Measurements from ENCODE around the gene TEKTIP1. TPM values are rescaled to one million over a fixed set of nuclear protein-coding genes. Genes with fewer than 3 reads are reported as not detected.
"Not testable (repeated sequence)": the region's sequence is repeated elsewhere in the genome, so short reads cannot be mapped to it uniquely, and the experiment has no call there.

Gene TEKTIP1
- total RNA-seq, 1 donor from 2014 or later, result 0.51 TPM

DNA sequence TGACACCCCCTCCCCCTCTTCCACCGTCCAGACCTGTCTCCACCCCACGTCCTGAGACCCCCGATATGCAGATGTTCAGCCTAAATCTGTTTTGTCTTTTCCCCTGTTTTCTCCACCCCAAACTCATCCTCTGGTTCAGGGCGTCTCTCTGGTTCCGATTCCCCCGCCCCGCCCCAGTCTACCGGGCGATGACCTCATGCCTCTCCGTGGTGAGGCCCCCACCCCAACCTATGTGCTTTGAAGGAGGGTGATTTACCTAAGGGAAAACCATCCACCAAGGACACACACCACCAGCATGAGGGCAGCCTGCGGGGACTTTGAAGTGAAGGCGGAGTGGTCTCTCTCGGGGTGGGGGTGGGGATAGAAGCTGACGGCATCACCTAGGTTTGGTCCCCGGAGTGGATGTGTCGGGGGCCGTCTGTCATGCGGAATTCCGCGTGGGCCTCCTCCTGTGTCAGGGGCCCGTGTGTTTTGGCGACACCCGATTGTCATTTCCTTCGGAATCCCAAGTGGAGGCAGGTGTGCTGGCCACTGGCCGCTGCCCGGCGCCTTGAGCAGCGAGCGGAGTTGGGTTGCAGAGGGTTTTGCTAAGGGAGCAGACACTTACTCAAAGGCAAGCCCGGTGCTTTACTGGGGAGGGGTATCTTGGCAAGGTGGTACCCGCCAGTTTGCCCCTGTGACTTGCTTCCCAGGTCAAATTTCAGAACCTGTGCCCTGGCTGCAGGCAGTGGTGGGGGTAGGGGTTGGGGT lies 31.4 kb upstream of the TEKTIP1 start:
- no peak for DNase-seq (ENCODE audit: low spot score)

DNA sequence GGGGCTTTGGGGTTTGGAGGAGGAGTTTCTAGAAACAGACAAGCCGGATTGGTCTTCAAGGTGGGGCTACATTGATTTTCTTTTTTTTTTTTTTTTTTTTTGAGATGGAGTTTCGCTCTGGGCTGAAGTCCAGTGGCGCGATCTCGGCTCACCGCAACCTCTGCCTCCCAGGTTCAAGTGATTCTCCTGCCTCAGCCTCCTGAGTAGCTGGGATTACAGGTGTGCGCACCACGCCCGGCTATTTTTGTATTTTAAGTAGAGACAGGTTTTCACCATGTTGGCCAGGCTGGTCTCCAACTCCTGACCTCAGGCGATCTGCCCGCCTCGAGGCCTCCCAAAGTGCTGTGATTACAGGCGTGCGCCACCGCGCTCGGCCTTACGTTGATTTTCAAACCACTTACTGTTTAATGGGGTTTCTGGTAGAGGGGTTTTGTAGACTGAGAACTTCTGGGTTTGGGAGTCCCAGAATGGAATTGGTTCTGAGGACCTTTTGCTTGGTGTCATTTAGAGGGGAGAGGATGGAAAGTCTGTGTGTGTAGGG lies 30.8 kb upstream of the TEKTIP1 start:
- DNase-seq (ENCODE audit: low spot score), result not testable (repeated sequence)

- DNase-seq (ENCODE audit: low spot score), result no peak
Measured at GRCh38 chr19:3508771-3509535, 30.0 kb upstream of the TEKTIP1 start.

GRCh38 chr19:3509566-3509989 lies 29.4 kb upstream of the TEKTIP1 start:
- no peak for DNase-seq (ENCODE audit: low spot score)

- DNase-seq (ENCODE audit: low spot score), result no peak
Measured at GRCh38 chr19:3510727-3511126, 28.2 kb upstream of the TEKTIP1 start.

GRCh38 chr19:3511506-3512251 lies 27.3 kb upstream of the TEKTIP1 start:
- no peak for DNase-seq (ENCODE audit: low spot score)

GRCh38 chr19:3512562-3513228 lies 26.3 kb upstream of the TEKTIP1 start:
- DNase-seq (ENCODE audit: low spot score), result no peak

DNA sequence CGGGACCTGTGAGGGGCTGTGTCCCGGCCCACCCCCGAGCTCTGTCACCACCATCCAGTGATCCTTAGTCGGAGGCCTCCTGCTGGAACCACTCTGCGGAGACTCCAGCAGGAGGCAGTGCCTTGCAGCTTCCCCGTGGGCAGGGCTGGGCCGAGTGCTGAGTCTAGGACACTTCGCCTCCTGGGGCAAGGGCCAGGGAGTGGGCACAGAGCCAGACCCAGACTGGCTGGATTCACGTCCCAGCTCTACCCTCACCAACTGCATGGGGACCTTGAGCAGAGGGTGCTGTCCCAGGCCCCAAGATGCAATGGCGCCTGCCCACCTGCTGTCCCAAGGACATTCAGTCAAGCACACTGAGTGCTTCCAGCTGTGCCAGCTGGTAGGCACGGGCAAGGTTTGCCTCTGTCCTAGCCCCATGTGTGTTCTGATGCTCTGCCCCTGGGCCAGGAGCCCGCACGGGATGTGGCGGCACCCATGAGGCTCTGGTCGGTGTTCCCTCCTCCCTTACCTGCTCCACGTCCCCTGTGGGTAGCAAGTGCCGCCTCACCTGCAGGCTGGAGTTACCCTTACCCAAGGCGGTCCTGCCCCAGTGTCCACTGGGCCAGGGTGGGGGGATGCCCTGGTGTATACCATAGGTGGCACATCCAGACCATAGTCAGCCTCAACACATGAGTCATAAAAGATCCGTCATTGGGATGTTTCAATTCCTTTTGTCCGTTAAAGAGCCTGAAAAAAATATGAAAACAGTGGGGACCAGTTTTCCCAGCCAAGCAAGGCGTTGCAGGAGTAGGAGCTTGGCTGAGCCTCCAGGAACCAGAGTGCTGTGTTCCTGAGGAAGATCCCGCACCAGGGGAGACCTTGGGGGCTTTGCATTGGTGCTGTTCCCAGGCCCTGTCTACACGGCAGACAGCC lies 25.5 kb upstream of the TEKTIP1 start:
- DNase-seq (ENCODE audit: low spot score), result no peak

DNA sequence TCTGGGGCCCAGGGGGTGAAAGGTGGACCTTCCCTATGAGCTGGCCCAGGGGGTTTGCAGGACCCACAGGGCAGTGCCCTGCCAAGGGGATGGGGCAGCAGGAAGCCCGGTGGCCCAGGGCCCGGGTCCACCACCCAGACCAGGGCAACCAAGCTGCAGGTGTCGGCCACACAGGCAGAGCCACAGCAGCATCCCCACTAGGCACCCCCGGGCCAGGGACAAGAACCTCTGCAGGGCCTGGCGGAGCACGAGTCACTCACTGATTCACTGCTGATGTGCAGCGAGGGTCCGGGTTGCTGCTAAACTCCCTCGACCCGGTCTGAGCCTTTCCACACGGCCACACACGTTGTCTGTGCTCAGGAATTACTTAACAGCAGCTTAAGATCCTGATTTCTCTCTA lies 24.0 kb upstream of the TEKTIP1 start:
- DNase-seq (ENCODE audit: low spot score), result no peak

- DNase-seq (ENCODE audit: low spot score), result no peak
Measured at GRCh38 chr19:3515891-3516422, 23.0 kb upstream of the TEKTIP1 start.

DNA sequence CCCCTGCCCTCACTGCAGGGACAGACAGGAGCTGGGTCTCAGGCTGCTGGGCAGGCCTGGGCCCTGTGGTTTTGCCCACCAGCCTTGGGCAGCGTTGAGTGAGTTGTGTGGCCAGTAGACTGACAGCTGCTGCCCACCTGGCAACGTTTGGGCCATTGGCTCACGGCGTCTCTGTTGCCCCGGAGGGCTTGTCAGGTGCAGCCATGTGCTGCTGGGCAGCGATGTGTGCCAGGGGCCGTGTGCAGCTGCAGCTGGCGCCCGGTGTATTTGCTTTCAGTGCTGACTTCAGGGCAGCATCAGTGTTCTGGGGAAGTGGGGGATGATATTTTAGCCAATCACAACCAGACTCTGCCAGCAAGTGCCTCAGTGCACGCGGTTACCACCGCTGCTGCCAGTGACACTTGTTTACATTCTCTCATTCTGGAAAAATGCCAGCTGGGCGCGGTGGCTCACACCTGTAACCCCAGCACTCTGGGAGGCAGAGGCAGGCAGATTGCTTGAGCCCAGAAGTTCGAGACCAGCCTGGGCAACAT lies 22.2 kb upstream of the TEKTIP1 start:
- no peak for DNase-seq (ENCODE audit: low spot score)

DNA sequence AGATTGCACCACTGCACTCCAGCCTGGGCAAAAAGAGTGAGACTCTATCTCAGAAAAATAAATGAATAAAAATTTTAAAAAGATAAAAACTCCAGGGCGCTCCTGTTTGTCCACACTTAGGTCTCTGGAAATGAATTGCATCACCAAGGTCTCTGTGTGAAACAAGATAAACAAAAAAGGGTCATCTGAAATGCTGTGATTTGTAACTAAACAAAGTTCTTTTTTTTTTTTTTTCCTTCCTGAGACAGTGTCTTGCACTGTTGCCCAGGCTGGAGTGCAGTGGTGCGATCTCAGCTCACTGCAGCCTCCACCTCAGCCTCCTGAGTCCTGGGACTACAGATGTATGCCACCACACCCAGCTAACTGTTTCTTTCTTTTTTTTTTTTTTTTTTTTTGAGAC lies 21.3 kb upstream of the TEKTIP1 start:
- no peak for DNase-seq (ENCODE audit: low spot score)

DNA sequence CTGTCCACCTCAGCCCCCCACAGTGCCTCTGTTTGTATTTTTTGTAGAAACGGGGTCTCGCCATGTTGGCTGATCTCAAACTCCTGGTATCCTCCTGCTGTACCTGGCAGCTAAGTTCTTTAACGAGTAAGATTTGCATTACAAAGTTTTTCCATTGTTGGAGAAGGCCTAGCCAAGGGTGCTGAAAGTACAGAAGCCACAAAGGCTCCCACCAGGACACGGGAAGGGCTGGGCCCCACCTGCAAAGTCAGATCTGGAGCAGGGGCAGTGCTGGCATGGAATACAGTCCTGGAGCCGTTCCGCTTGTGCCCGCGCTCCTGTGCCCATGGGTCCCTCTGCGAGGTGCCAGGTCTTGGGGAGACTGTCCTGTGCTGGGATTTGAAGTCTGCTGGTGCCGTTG lies 20.7 kb upstream of the TEKTIP1 start:
- DNase-seq (ENCODE audit: low spot score), result no peak

DNA sequence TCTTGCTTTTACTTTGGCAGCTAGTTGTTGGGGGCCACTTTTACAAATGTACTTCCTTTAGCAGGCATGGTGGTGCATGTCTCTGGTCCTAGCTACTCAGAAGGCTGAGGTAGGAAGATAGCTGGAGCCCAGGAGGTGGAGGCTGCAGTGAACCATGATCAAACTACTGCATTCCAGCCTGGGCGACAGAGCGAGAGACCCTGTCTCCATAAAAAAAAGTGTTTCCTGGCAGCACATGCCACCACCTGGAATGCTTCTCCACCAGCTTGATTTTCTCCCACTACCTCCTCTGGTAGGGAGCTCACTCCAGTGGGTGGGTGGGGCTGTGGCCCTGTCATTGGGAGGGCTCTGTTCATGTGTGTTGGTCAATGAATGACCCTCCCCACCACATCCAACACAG lies 20.3 kb upstream of the TEKTIP1 start:
- no peak for DNase-seq (ENCODE audit: low spot score)

GRCh38 chr19:3519126-3519525 lies 19.8 kb upstream of the TEKTIP1 start:
- DNase-seq (ENCODE audit: low spot score), result no peak

DNA sequence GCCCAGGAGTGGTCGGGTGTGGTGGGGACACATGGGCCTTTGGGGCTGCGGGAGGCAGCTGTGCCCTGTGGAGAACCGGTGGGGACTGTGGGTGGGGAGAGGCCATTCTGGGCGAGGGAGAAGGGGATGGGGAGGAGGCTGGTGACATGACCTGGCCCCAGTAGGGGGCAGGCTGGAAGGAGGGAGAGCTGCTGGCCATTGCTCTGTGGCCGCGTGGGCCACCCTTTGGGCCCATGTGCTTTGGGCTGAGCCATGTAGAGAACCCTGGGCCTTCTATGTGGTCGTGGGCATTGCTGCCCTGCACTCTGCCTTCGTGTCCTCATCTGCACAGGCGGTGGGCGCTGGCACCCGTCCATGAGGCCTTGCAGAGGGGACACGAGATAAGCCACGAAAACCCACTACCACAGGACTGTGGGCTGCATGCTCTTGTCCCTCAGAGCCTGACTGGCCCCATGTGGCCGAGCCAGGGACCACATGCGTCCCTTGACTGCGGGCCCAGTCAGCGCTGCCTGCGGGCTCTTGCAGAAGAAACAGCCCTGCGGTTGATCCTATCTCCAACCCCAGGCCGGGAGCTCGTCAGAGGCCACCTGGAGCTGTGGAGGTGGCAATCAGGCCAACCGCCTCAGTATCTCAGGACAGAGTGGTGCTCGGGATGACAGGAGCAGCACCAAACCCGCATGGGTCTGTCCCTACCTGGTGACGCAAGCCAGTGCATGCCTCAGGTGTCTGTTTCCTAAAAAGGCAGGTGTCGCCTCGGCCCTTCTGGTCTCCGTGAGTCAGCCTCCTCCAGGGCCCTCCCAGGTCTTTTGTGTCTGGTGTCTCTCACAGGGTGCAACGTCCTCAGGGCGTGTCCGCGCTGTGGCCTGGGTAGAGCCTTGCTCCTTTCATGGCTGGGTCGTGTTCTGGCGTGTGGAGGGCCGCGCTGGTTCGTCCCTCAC lies 18.5 kb upstream of the TEKTIP1 start:
- DNase-seq (ENCODE audit: low spot score), result no peak

DNA sequence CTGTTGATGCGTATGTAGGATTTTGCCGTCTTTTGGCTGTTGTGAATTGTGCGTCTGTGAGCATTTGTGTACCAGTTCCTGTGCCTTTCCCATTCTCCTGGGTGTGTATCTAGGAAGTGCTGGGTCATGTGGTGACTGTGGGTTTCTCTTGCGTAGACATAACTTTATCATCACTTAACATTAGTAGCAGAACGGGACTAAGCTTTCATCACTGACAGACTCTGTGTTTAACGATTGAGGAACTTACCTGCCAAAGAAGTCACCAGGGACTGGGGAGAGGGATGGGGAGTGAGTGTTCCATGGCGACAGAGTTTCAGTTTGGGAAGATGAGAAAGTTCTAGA lies 17.9 kb upstream of the TEKTIP1 start:
- no peak for DNase-seq (ENCODE audit: low spot score)
